SK-N-SH (cell line): Measurements from ENCODE around the gene CNTNAP2. TPM values are rescaled to one million over a fixed set of nuclear protein-coding genes. Genes with fewer than 3 reads are reported as not detected.

Source experiments
- CTCF ChIA-PET: fragments of 300-600, 350-600 bp; formaldehyde crosslinking; extraction: SDS; loops from one replicate; lab custom pipeline; 2021; lab: Yijun Ruan, JAX
- POLR2A ChIA-PET: fragments of 350-600 bp; sonication (Branson Sonifier 250); formaldehyde crosslinking; extraction: SDS; loops from one replicate; lab custom pipeline; 2020; ENCODE audit warnings: antibody characterized with exemption, inconsistent platforms; lab: Yijun Ruan, JAX
- DNase-seq: peaks from one replicate; pipeline ENCODE4 v3.0.0; 2012
- H2AFZ ChIP-seq: fragments of 200-600 bp; sonication (generic); 2 replicates; pipeline ENCODE4 v1.8.1; 2016; ENCODE audit warnings: antibody characterized with exemption, mild to moderate bottlenecking, low read depth
- H3F3A ChIP-seq: fragments of 200-600 bp; sonication (generic); replicated peaks from 2 replicates; pipeline ENCODE3; 2016; ENCODE audit warnings: antibody characterized with exemption, mild to moderate bottlenecking; ENCODE audit not compliant: insufficient read depth
- H3K27ac ChIP-seq, 2 experiments: fragments of 200-500 bp in 1 of 2; fragments of 200-600 bp in 1 of 2; sonication (Bioruptor generic) in 1 of 2; sonication (generic), shearing (Covaris generic) in 1 of 2; 2 replicates each; pipeline versions ENCODE4 v1.5.1 to v1.6.1; 2014 to 2016; ENCODE audit warnings: low read depth in 2 of 2, inconsistent platforms in 1 of 2, low read length in 1 of 2, mild to moderate bottlenecking in 1 of 2, mixed read lengths in 1 of 2
- H3K27me3 ChIP-seq: fragments of 200-600 bp; sonication (generic), shearing (Covaris generic); 2 replicates; pipeline ENCODE4 v1.6.1; 2016; ENCODE audit warnings: mixed run types; ENCODE audit not compliant: insufficient read depth
- H3K36me3 ChIP-seq, 2 experiments: fragments of 200-500 bp in 1 of 2; fragments of 200-600 bp in 1 of 2; sonication (Bioruptor generic) in 1 of 2; sonication (generic) in 1 of 2; replicated peaks in 1 of 2; 2 replicates each; pipeline versions ENCODE3 to v1.5.1; 2014 to 2016; ENCODE audit warnings: low read length in 1 of 2, mild to moderate bottlenecking in 1 of 2; ENCODE audit not compliant: insufficient read depth in 2 of 2, control insufficient read depth in 1 of 2
- H3K4me1 ChIP-seq, 2 experiments: fragments of 200-500 bp in 1 of 2; fragments of 200-600 bp in 1 of 2; sonication (Bioruptor generic) in 1 of 2; sonication (generic), shearing (Covaris generic) in 1 of 2; 2 replicates each; pipeline versions ENCODE4 v1.5.1 to v1.6.1; 2014 to 2016; ENCODE audit warnings: low read depth in 1 of 2, low read length in 1 of 2, mixed run types in 1 of 2; ENCODE audit not compliant: insufficient read depth in 2 of 2, control insufficient read depth in 1 of 2
- H3K4me2 ChIP-seq: fragments of 200-600 bp; sonication (generic), shearing (Covaris generic); 2 replicates; pipeline ENCODE4 v1.6.1; 2017; ENCODE audit warnings: mixed run types
- H3K4me3 ChIP-seq, 2 experiments: fragments of 200-500 bp in 1 of 2; fragments of 200-600 bp in 1 of 2; sonication (Bioruptor generic) in 1 of 2; sonication (generic), shearing (Covaris generic) in 1 of 2; 2 replicates each; pipeline versions ENCODE4 v1.5.1 to v1.8.1; 2014 to 2016; ENCODE audit warnings: low read depth in 2 of 2, inconsistent platforms in 1 of 2, low read length in 1 of 2, mild to moderate bottlenecking in 1 of 2, mixed read lengths in 1 of 2, moderate library complexity in 1 of 2
- H3K79me2 ChIP-seq: fragments of 200-600 bp; sonication (generic); 2 replicates; pipeline ENCODE4 v1.8.1; 2017; ENCODE audit warnings: mild to moderate bottlenecking; ENCODE audit not compliant: insufficient read depth
- H3K9ac ChIP-seq: fragments of 200-600 bp; sonication (generic); 2 replicates; pipeline ENCODE4 v1.6.1; 2017; ENCODE audit warnings: mixed run types
- H3K9me2 ChIP-seq: fragments of 200-600 bp; sonication (generic); 2 replicates; pipeline ENCODE4 v1.6.1; 2017; ENCODE audit warnings: mixed run types
- H3K9me3 ChIP-seq: fragments of 200-600 bp; sonication (generic); 2 replicates; pipeline ENCODE4 v1.6.1; 2017; ENCODE audit warnings: mixed run types, mild to moderate bottlenecking, moderate library complexity
- H4K20me1 ChIP-seq: fragments of 200-600 bp; sonication (generic); 2 replicates; pipeline ENCODE4 v1.6.1; 2017; ENCODE audit warnings: mild to moderate bottlenecking, mixed run types; ENCODE audit not compliant: insufficient read depth
- CHD2 ChIP-seq: fragments of 150-350 bp; IDR thresholded peaks from 2 replicates; pipeline ENCODE4 v1.6.1; 2018; ENCODE audit warnings: low read length; ENCODE audit not compliant: partially characterized antibody
- GABPA ChIP-seq: IDR thresholded peaks from 2 replicates; pipeline ENCODE4 v1.4.0; 2012; ENCODE audit warnings: low read depth, mild to moderate bottlenecking
- MXI1 ChIP-seq: IDR thresholded peaks from 2 replicates; pipeline ENCODE4 v1.6.1; 2012; ENCODE audit warnings: mild to moderate bottlenecking, low read depth, low read length, improper control_type of control experiment
- NRF1 ChIP-seq: IDR thresholded peaks from 2 replicates; pipeline ENCODE4 v1.6.1; 2012; ENCODE audit warnings: low read depth, mild to moderate bottlenecking, low read length
- RAD21 ChIP-seq: IDR thresholded peaks from 2 replicates; pipeline ENCODE4 v1.6.1; 2012; ENCODE audit warnings: mild to moderate bottlenecking, low read length
- RFX5 ChIP-seq: IDR thresholded peaks from 2 replicates; pipeline ENCODE4 v1.6.1; 2012; ENCODE audit warnings: mild to moderate bottlenecking, improper control_type of control experiment, low read length
- TAF1 ChIP-seq: IDR thresholded peaks from 2 replicates; pipeline ENCODE4 v1.6.1; 2012; ENCODE audit warnings: low read depth, mild to moderate bottlenecking, low read length, moderate library complexity, borderline replicate concordance
- TEAD4 ChIP-seq: IDR thresholded peaks from 2 replicates; pipeline ENCODE4 v1.4.0; 2012; ENCODE audit warnings: mild to moderate bottlenecking, borderline replicate concordance; ENCODE audit not compliant: insufficient read depth
- YY1 ChIP-seq: IDR thresholded peaks from 2 replicates; pipeline ENCODE4 v1.4.0; 2012; ENCODE audit warnings: low read depth, mild to moderate bottlenecking
- ZBTB33 ChIP-seq: IDR thresholded peaks from 2 replicates; pipeline ENCODE4 v1.4.0; 2012; ENCODE audit warnings: low read depth, borderline replicate concordance
- WGBS: methylation state at CpG from one replicate; pipeline ENCODE4 v1.1.6; 2017; ENCODE audit warnings: low lambda C conversion rate; 5-methylcytosine and 5-hydroxymethylcytosine counted together
- polyA plus RNA-seq, 3 experiments: library from polyadenylated mRNA; depleted of rRNA; stranded (reverse); fragments of >200 nt; gene quantifications; 2 replicates each; pipeline ENCODE4 v1.2.3, GENCODE V29; 2012
- TF ChIP-seq, protein P1 (sequence below): IDR thresholded peaks from 2 replicates; pipeline ENCODE4; 2012
- TF ChIP-seq, protein P2 (sequence below): fragments of 150-350 bp; IDR thresholded peaks from 2 replicates; pipeline ENCODE4 v1.6.1; 2017; ENCODE audit warnings: antibody characterized with exemption, low read length, low read depth, borderline replicate concordance
- TF ChIP-seq, protein P3 (sequence below): IDR thresholded peaks from 2 replicates; pipeline ENCODE4 v1.6.1; 2012; ENCODE audit warnings: mild to moderate bottlenecking, low read depth, low read length, moderate library complexity
- TF ChIP-seq, protein P4 (sequence below): fragments of 150-350 bp; IDR thresholded peaks from 2 replicates; pipeline ENCODE4 v1.6.1; 2016; ENCODE audit warnings: mild to moderate bottlenecking, low read depth, low read length

The CNTNAP2 gene
- polyA plus RNA-seq, 1 of the 3 experiments (the other 2 are of a cell fraction): 3.4 TPM

- ChIA-PET CTCF (interaction anchor here (1.0 to 1.2 kb wide), 2 partner anchors 10 to 13 kb away, joined by 3 read pairs; no protein-coding TSS in a partner anchor), POLR2A (no interaction called here)
- no peak overlapping the region for H3K4me3 ChIP-seq
- no peak overlapping the region for H3K27ac ChIP-seq
- H3K27me3 ChIP-seq: no peaks in the 10 kb centered on the region
- H3K4me1 ChIP-seq: no peaks in the 10 kb centered on the region
- no peaks in the 10 kb centered on the region for H3K9me3 ChIP-seq
- no peak overlapping the region for H2AFZ ChIP-seq
- H3K9me2 ChIP-seq: no peaks in the 10 kb centered on the region
- DNase-seq: no peak
- no peaks in the 10 kb centered on the region for H3K79me2 ChIP-seq
- no peaks in the 10 kb centered on the region for H4K20me1 ChIP-seq
- no peaks in the 10 kb centered on the region for H3K36me3 ChIP-seq
- no peak overlapping the region for H3K4me2 ChIP-seq
- 68% methylated on average over 8 of the region's 8 CpGs for WGBS
- TF ChIP-seq RAD21 (no peak), TAF1 (no peak), YY1 (no peak), NRF1 (no peak), GABPA (no peak), CHD2 (no peak), TEAD4 (no peak)
- TF ChIP-seq, protein P1, sequence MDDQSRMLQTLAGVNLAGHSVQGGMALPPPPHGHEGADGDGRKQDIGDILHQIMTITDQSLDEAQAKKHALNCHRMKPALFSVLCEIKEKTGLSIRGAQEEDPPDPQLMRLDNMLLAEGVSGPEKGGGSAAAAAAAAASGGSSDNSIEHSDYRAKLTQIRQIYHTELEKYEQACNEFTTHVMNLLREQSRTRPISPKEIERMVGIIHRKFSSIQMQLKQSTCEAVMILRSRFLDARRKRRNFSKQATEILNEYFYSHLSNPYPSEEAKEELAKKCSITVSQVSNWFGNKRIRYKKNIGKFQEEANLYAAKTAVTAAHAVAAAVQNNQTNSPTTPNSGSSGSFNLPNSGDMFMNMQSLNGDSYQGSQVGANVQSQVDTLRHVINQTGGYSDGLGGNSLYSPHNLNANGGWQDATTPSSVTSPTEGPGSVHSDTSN: no peak
- TF ChIP-seq, protein P2, sequence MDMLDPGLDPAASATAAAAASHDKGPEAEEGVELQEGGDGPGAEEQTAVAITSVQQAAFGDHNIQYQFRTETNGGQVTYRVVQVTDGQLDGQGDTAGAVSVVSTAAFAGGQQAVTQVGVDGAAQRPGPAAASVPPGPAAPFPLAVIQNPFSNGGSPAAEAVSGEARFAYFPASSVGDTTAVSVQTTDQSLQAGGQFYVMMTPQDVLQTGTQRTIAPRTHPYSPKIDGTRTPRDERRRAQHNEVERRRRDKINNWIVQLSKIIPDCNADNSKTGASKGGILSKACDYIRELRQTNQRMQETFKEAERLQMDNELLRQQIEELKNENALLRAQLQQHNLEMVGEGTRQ: no peak
- TF ChIP-seq, protein P3, sequence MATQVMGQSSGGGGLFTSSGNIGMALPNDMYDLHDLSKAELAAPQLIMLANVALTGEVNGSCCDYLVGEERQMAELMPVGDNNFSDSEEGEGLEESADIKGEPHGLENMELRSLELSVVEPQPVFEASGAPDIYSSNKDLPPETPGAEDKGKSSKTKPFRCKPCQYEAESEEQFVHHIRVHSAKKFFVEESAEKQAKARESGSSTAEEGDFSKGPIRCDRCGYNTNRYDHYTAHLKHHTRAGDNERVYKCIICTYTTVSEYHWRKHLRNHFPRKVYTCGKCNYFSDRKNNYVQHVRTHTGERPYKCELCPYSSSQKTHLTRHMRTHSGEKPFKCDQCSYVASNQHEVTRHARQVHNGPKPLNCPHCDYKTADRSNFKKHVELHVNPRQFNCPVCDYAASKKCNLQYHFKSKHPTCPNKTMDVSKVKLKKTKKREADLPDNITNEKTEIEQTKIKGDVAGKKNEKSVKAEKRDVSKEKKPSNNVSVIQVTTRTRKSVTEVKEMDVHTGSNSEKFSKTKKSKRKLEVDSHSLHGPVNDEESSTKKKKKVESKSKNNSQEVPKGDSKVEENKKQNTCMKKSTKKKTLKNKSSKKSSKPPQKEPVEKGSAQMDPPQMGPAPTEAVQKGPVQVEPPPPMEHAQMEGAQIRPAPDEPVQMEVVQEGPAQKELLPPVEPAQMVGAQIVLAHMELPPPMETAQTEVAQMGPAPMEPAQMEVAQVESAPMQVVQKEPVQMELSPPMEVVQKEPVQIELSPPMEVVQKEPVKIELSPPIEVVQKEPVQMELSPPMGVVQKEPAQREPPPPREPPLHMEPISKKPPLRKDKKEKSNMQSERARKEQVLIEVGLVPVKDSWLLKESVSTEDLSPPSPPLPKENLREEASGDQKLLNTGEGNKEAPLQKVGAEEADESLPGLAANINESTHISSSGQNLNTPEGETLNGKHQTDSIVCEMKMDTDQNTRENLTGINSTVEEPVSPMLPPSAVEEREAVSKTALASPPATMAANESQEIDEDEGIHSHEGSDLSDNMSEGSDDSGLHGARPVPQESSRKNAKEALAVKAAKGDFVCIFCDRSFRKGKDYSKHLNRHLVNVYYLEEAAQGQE: no peak
- TF ChIP-seq, all 33 proteins: peak for 0
- H3F3A ChIP-seq: no peaks in the 10 kb centered on the region
- H3K9ac ChIP-seq: no peak overlapping the region
These were observed 2339.8 kb downstream of the CNTNAP2 start for GRCh38 chr7:148456351-148456750.

GRCh38 chr7:148457310-148457921 lies 2340.8 kb downstream of the CNTNAP2 start:
- Histone ChIP-seq H3K4me1 (no peaks in the 10 kb centered on the region), H3K27me3 (no peaks in the 10 kb centered on the region)

More at GRCh38 chr7:148457310-148457921, 2340.8 kb downstream of the CNTNAP2 start:
- no peak overlapping the region for H3K4me2 ChIP-seq
- no peaks in the 10 kb centered on the region for H3K79me2 ChIP-seq
- no peak overlapping the region for H3K9ac ChIP-seq
- ChIA-PET POLR2A (no interaction called here), CTCF (interaction anchor here (0.6 to 1.4 kb wide), 2 partner anchors 10 to 12 kb away, joined by 3 read pairs; no protein-coding TSS in a partner anchor)
- no peaks in the 10 kb centered on the region for H3K9me3 ChIP-seq
- no peak overlapping the region for H2AFZ ChIP-seq
- WGBS: 63% methylated on average over 7 of the region's 10 CpGs
- no peak overlapping the region for H3K4me3 ChIP-seq
- no peaks in the 10 kb centered on the region for H3K36me3 ChIP-seq
- no peaks in the 10 kb centered on the region for H3F3A ChIP-seq
- no peaks in the 10 kb centered on the region for H4K20me1 ChIP-seq
- no peaks in the 10 kb centered on the region for H3K9me2 ChIP-seq
- H3K27ac ChIP-seq: no peak overlapping the region
- no peak for DNase-seq
- TF ChIP-seq MXI1 (no peak), GABPA (no peak), ZBTB33 (no peak), RFX5 (no peak)
- TF ChIP-seq, protein P4, sequence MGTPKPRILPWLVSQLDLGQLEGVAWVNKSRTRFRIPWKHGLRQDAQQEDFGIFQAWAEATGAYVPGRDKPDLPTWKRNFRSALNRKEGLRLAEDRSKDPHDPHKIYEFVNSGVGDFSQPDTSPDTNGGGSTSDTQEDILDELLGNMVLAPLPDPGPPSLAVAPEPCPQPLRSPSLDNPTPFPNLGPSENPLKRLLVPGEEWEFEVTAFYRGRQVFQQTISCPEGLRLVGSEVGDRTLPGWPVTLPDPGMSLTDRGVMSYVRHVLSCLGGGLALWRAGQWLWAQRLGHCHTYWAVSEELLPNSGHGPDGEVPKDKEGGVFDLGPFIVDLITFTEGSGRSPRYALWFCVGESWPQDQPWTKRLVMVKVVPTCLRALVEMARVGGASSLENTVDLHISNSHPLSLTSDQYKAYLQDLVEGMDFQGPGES: no peak
